PC-3 (cell line): ENCODE results near the gene CREBRF. TPM values are rescaled to one million over a fixed set of nuclear protein-coding genes. Genes with fewer than 3 reads are reported as not detected.

Experiments used
- ATAC-seq: fragments of 200-7000 bp; cut with Tn5 transposase; 2 replicates; pipeline ENCODE4 v1.9.1; 2020; ENCODE audit warnings: mild to moderate bottlenecking, moderate library complexity
- BruUV-seq: library from RNA; stranded (reverse); fragments of 400-500 nt; replicated peaks from 2 replicates; lab custom pipeline; 2021; lab: Mats Ljungman, UMichigan
- CTCF ChIA-PET: fragments of 300-600 bp; sonication (Branson Sonifier 250); formaldehyde crosslinking; loops from one replicate; lab custom pipeline; 2022; ENCODE audit warnings: antibody characterized with exemption; lab: Charles Lee
- POLR2A ChIA-PET: fragments of 300-600 bp; sonication (Branson Sonifier 250); formaldehyde crosslinking; loops from one replicate; lab custom pipeline; 2022; ENCODE audit warnings: antibody characterized with exemption; ENCODE audit not compliant: unreplicated experiment; lab: Charles Lee
- DNase-seq: peaks from one replicate; pipeline ENCODE4 v3.0.0-alpha.2; 2015
- H2AFZ ChIP-seq: fragments of 300-600 bp; sonication (generic); 2 replicates; pipeline ENCODE4 v1.6.0; 2016; ENCODE audit warnings: antibody characterized with exemption, low read length
- H3F3A ChIP-seq: fragments of 300-600 bp; sonication (generic); one replicate; pipeline ENCODE4 v1.6.0; 2017; ENCODE audit warnings: antibody characterized with exemption, low read length, control low read depth, mild to moderate bottlenecking; ENCODE audit not compliant: unreplicated experiment
- H3K27ac ChIP-seq: fragments of 300-600 bp; sonication (generic); 2 replicates; pipeline ENCODE4 v1.5.1; 2016; ENCODE audit warnings: mild to moderate bottlenecking, low read length
- H3K27me3 ChIP-seq: fragments of 300-600 bp; sonication (generic); 2 replicates; pipeline ENCODE4 v1.6.1; 2016; ENCODE audit warnings: low read length, mixed read lengths
- H3K36me3 ChIP-seq: fragments of 300-600 bp; sonication (generic); 2 replicates; pipeline ENCODE4 v1.6.1; 2016; ENCODE audit warnings: low read depth, mixed run types, low read length, mixed read lengths
- H3K4me1 ChIP-seq: fragments of 300-600 bp; sonication (generic); 2 replicates; pipeline ENCODE4 v1.5.1; 2016; ENCODE audit warnings: low read length; ENCODE audit not compliant: insufficient read depth
- H3K4me2 ChIP-seq: fragments of 300-600 bp; sonication (generic); 2 replicates; pipeline ENCODE4 v1.6.0; 2016; ENCODE audit warnings: low read length
- H3K4me3 ChIP-seq: fragments of 300-600 bp; sonication (generic); 2 replicates; pipeline ENCODE4 v1.5.1; 2016; ENCODE audit warnings: mild to moderate bottlenecking, low read length, mixed read lengths
- H3K79me2 ChIP-seq: fragments of 300-600 bp; sonication (generic); 2 replicates; pipeline ENCODE4 v1.6.1; 2017; ENCODE audit warnings: low read length, mixed read lengths
- H3K9ac ChIP-seq: fragments of 300-600 bp; sonication (generic); 2 replicates; pipeline ENCODE4 v1.6.0; 2016; ENCODE audit warnings: mild to moderate bottlenecking, low read length
- H3K9me2 ChIP-seq: fragments of 300-600 bp; sonication (generic); replicated peaks from 2 replicates; pipeline ENCODE4 v1.6.1; 2016; ENCODE audit warnings: mixed run types, low read length, mixed read lengths
- H3K9me3 ChIP-seq: fragments of 300-600 bp; sonication (generic); 2 replicates; pipeline ENCODE4 v1.6.1; 2016; ENCODE audit warnings: low read length, mixed read lengths
- H4K20me1 ChIP-seq: fragments of 300-600 bp; sonication (generic); 2 replicates; pipeline ENCODE4 v1.6.1; 2016; ENCODE audit warnings: low read length, mixed read lengths
- CTCF ChIP-seq: fragments of 300-600 bp; sonication (generic); conservative IDR thresholded peaks from 2 replicates; pipeline ENCODE4 v1.5.1; 2017; ENCODE audit warnings: antibody characterized with exemption, low read depth, mild to moderate bottlenecking, low read length
- EZH2 ChIP-seq: fragments of 300-600 bp; sonication (generic); IDR thresholded peaks from one replicate; pipeline ENCODE4 v1.6.1; 2017; ENCODE audit warnings: antibody characterized with exemption, mild to moderate bottlenecking, low read length; ENCODE audit not compliant: unreplicated experiment
- EZH2phosphoT487 ChIP-seq: fragments of 300-600 bp; sonication (generic); IDR thresholded peaks from 2 replicates; pipeline ENCODE4 v1.6.1; 2018; ENCODE audit warnings: mild to moderate bottlenecking, antibody characterized with exemption, low read length, borderline replicate concordance
- intact Hi-C: fragments of 100-400 bp; cut with micrococcal nuclease; formaldehyde crosslinking; loops from 2 replicates; pipeline ENCODE4 v1.9.0; 2023
- total RNA-seq: library from RNA; depleted of rRNA; stranded (reverse); fragments of >200 nt; gene quantifications from 2 replicates; pipeline ENCODE4 v1.2.3, GENCODE V29; 2014

Gene CREBRF
- total RNA-seq, 1 experiment from 2014 or later, result 4.9 TPM

- no peaks in the 10 kb centered on the region for H3F3A ChIP-seq
- H4K20me1 ChIP-seq, result no peaks in the 10 kb centered on the region
- ATAC-seq (no peak), DNase-seq (no peak)
- no peak overlapping the region for H3K27ac ChIP-seq
- BruUV-seq, result no TSS peak
- POLR2A ChIA-PET, result no interaction called here
- no peaks in the 10 kb centered on the region for H3K79me2 ChIP-seq
- no peak overlapping the region for H3K4me2 ChIP-seq
- no peak overlapping the region for H2AFZ ChIP-seq
- H3K36me3 ChIP-seq, result peaks cover 21% of the 10 kb centered on the region
- no peak overlapping the region for H3K4me3 ChIP-seq
- no peaks in the 10 kb centered on the region for H3K9me3 ChIP-seq
- H3K4me1 ChIP-seq, result no peaks in the 10 kb centered on the region
- TF ChIP-seq EZH2 (no peak), CTCF (no peak), EZH2phosphoT487 (no peak)
- H3K9ac ChIP-seq, result no peak overlapping the region
- CTCF ChIA-PET, result no interaction called here
- H3K9me2 ChIP-seq, result no peaks in the 10 kb centered on the region
- no peaks in the 10 kb centered on the region for H3K27me3 ChIP-seq
- intact Hi-C loops, result no loop called here
Measured at GRCh38 chr5:173155912-173156311, 99.8 kb downstream of the CREBRF start.

DNA sequence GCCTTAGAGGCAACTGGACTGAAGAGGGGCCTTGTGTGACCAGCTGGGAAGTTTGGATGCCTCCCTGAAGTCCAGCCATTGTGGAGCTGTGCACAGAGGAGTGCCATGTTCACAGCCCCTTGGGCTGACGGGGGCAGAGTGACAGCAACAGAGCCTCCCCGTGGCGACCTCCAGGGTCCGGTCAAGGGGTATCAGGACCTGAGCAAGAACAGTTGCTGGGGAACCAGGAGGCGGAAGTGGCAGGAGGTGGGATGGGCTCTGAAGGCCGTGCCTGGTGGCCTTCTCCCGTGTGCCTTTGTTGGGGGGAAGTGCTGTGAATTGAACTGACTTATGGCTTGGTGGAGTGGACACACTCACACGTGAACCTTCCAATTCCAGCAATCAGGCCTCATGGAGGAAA is 102.2 kb downstream of the CREBRF start:
- Histone ChIP-seq H3K9me3 (no peaks in the 10 kb centered on the region), H3F3A (no peaks in the 10 kb centered on the region), H3K4me3 (no peak overlapping the region), H3K27me3 (no peaks in the 10 kb centered on the region), H3K9me2 (no peaks in the 10 kb centered on the region), H3K4me2 (no peak overlapping the region), H3K27ac (no peak overlapping the region), H3K36me3 (peaks cover 21% of the 10 kb centered on the region), H3K79me2 (no peaks in the 10 kb centered on the region), H3K4me1 (no peaks in the 10 kb centered on the region), H3K9ac (no peak overlapping the region), H4K20me1 (no peaks in the 10 kb centered on the region), H2AFZ (no peak overlapping the region)
- ATAC-seq, result no peak
- no TSS peak for BruUV-seq
- no peak for TF ChIP-seq EZH2
- TF ChIP-seq CTCF, result no peak
- no peak for TF ChIP-seq EZH2phosphoT487
- DNase-seq, result no peak
- POLR2A ChIA-PET, result no interaction called here
- intact Hi-C loops, result no loop called here
- CTCF ChIA-PET, result no interaction called here

- Histone ChIP-seq H3K27ac (no peak overlapping the region), H4K20me1 (no peaks in the 10 kb centered on the region), H3K4me2 (no peak overlapping the region), H3K4me1 (no peaks in the 10 kb centered on the region), H3K27me3 (no peaks in the 10 kb centered on the region), H3K79me2 (no peaks in the 10 kb centered on the region), H3K9me3 (no peaks in the 10 kb centered on the region), H3F3A (no peaks in the 10 kb centered on the region), H3K9ac (no peak overlapping the region), H2AFZ (no peak overlapping the region), H3K36me3 (peaks cover 21% of the 10 kb centered on the region), H3K9me2 (no peaks in the 10 kb centered on the region), H3K4me3 (no peak overlapping the region)
- ChIA-PET CTCF (no interaction called here), POLR2A (no interaction called here)
- ATAC-seq (no peak), DNase-seq (no peak)
- intact Hi-C loops, result no loop called here
- TF ChIP-seq EZH2phosphoT487 (no peak), EZH2 (no peak), CTCF (no peak)
- no TSS peak for BruUV-seq
Measured at GRCh38 chr5:173159256-173159655, 103.1 kb downstream of the CREBRF start.
